AG09309 (cell line): ENCODE results near the gene CAPN15.

Source experiments
- DNase-seq: peaks from one replicate; pipeline ENCODE4 v3.0.0-alpha.2; 2010; ENCODE audit warnings: low read depth
- H3K4me3 ChIP-seq: 2 replicates; pipeline ENCODE4 v1.5.1; 2011; ENCODE audit warnings: mild to moderate bottlenecking, low read depth, low read length, moderate library complexity; ENCODE audit not compliant: control insufficient read depth
- TF ChIP-seq, protein P1 (sequence below): IDR thresholded peaks from 2 replicates; pipeline ENCODE4 v1.5.1; 2011; ENCODE audit warnings: mild to moderate bottlenecking, low read depth, low read length, inconsistent platforms; ENCODE audit not compliant: insufficient read depth, control insufficient read depth; ENCODE audit errors: missing control alignments

CAPN15 gene

DNA sequence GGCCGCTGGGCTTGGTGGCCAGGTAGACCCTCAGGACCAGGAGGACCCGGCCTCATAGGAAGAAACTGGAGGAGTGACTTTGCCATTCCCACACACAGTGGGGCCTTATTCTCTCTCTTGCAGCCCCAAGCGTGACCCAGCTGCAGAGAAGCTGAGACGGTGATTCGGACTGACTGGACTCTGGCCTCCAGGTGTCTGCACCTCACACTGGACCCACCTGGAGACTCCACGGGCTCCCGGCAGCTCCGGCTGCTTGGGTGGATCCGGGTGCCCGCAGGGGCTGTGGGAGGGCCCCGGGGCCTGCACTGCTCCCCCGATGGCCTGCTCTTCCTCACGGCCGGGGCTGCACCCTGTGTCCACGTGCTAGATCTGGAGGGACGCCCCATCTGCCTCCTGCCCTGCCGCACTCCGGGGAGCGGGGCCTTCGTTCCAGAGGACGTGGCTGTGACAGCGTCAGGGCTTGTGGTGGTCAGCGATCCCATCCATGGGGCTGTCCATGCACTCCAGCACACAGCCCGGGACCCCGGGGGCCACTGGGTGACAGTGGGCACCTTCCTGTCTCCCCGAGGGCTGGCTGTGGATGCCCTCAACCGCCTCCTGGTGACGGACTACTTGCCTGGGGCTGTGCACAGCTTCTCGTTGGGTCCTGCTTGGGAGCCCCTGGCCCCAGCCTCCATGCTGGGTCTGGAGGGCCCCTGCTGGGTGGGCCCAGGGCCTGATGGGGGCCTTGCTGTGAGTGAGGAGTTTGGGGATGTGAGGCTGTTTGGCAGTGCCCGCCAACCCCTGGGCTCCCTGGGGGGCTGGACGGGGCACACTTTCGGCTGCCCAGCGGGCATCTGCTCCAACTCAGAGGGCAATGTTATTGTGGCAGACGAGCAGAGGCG, 40.1 kb downstream of the CAPN15 start:
- no peak for DNase-seq
- H3K4me3 ChIP-seq = no peak overlapping the region
- TF ChIP-seq, protein P1, sequence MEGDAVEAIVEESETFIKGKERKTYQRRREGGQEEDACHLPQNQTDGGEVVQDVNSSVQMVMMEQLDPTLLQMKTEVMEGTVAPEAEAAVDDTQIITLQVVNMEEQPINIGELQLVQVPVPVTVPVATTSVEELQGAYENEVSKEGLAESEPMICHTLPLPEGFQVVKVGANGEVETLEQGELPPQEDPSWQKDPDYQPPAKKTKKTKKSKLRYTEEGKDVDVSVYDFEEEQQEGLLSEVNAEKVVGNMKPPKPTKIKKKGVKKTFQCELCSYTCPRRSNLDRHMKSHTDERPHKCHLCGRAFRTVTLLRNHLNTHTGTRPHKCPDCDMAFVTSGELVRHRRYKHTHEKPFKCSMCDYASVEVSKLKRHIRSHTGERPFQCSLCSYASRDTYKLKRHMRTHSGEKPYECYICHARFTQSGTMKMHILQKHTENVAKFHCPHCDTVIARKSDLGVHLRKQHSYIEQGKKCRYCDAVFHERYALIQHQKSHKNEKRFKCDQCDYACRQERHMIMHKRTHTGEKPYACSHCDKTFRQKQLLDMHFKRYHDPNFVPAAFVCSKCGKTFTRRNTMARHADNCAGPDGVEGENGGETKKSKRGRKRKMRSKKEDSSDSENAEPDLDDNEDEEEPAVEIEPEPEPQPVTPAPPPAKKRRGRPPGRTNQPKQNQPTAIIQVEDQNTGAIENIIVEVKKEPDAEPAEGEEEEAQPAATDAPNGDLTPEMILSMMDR = no peak

DNA sequence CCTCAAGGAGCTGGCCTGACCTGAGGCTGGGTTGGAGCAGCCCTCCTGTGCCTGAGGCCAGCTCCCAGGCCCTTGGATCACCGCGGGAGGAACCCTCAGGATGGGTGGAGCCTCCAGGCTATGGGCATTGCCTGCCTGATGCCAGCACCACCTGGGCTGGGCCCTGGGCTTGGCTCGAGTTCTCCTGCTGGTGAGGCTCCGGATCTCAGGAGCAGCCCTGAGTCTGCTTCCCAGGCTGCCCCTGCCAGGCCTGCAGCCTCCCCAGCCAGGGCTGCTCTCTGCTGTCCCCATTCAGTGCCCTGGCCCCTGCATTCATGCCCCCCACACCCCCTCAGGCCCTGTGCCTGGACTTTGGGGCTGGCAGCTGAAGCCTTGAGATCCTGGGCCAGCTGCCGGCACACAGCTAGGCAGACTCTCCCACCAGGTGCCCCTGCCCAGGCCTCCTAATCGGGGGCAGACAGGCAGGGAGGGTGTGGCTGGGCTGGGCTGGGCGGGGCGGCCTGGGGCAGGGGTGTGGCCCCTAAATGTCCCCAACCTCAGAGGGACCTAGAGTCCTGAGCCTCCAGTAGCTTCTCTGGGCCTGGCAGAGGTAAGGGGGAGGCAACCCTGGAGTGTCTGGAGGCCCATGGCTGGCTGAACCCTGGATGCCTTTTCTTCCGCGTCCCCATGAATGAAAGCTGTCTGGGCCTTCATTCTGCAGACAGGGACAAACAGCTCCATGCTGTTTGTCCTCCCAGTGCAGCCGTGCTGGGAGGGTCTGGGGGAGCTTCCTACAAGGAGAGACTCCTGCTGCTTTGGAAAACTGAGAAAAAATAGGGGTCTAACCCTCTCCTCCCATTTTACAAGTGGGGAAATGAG, 41.1 kb downstream of the CAPN15 start:
- peak overlapping the region; percentile 70 for H3K4me3 ChIP-seq
- TF ChIP-seq, protein P1 = no peak
- no peak for DNase-seq

DNA sequence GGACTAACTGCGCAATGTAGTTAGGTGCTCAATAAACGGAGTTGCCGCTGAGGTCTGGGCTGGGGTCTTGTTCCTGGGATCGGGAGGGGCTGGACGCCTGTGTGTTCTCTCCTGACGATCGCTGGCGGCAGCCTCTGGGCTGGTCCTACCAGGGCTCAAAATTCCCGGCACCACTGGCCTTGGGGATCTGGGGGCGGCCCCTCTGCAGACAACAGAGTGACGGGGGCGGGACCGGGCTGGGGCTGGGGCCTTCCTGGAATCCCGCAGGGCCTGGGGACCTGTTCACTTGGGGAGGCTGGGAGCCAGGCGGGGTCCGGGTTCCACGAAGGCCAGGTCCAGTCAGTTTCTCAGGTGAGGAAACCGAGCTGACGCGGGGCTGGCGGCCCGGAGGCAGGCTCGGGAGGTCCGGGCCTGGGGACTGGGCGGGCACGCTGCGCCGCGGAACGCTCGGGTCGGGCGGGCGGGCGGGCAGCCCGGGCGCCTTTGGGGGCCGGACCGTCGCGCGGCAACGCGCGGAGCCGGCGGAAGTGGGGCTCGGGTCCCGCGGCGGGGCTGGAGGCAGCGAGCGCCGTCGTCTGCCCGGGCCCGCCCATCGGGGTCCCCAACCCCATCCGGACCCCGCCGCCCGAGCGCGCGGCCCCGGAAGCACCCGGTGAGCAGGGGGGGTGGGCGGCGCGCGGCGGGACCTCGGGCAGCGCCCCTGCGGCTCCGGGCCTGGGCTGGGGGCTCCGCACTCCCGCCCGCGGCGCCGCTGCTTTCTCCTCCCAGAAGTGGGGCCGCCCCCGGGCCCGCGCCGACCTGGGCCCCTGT, 42.1 kb downstream of the CAPN15 start, which contains the start of gene PIGQ:
Gene PIGQ, plus strand, starts transcription at position 524 of the 810 bp plus-strand sequence. CDS start 4,107 bp downstream, outside the sequence.
- DNase-seq = no peak
- peak within 1 kb of the TSS; percentile 70 for H3K4me3 ChIP-seq
- TF ChIP-seq, protein P1 = no peak

DNA sequence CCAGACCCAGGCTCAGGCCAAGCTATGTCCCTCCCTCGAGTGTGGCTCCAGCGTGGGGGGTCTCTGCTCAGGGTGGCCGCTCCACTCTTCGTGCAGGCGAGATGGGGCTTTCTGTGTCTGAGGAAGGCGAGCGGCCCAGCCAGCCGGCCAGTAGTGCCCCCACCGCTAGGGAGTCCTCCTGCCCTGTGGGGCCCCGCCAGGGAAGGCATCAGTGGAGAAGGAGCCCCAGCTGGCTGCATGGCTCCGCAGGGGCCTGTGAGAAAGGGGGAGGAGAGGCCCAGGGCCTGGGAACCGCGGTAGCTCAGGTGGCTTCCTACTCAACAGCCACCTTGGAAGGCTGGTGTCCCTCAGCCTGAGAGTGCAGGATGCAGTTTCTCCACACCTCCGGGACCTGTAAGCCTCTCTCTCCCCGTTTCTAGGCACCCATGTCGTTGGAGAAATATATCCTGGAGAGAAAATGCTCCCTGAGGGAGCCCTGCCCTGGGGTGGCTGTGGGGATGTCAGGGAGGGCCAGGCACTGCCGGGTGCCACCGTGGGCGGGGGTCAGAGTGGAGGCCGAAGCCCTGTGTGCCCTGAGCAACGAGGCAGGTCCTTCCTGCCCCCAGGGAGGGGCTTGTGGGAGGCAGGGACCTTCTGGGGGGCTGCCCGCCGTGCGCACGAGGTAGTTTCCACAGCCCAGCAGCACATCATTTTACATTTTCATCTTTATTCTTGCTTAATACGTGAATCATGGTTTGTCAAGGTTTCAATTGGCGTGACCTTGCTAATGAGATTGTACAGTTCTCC, 45.5 kb downstream of the CAPN15 start:
- TF ChIP-seq, protein P1 = no peak
- H3K4me3 ChIP-seq = no peak overlapping the region
- DNase-seq = no peak

DNA sequence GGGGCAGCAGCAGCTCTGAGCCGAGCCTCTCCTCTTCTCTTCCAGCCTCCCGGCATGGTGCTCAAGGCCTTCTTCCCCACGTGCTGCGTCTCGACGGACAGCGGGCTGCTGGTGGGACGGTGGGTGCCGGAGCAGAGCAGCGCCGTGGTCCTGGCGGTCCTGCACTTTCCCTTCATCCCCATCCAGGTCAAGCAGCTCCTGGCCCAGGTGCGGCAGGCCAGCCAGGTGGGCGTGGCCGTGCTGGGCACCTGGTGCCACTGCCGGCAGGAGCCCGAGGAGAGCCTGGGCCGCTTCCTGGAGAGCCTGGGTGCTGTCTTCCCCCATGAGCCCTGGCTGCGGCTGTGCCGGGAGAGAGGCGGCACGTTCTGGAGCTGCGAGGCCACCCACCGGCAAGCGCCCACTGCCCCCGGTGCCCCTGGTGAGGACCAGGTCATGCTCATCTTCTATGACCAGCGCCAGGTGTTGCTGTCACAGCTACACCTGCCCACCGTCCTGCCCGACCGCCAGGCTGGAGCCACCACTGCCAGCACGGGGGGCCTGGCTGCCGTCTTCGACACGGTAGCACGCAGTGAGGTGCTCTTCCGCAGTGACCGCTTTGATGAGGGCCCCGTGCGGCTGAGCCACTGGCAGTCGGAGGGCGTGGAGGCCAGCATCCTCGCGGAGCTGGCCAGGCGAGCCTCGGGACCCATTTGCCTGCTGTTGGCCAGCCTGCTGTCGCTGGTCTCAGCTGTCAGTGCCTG, 46.7 kb downstream of the CAPN15 start:
- no peak for DNase-seq
- TF ChIP-seq, protein P1 = no peak
- no peak overlapping the region for H3K4me3 ChIP-seq
